NCI-H345 treated with DMSO at 0.1 percent for 48 hours (cell line): ENCODE data around the gene GLIS2.

ENCODE experiments used
- DNase-seq: peaks from one replicate; lab custom pipeline; 2025; ENCODE audit not compliant: unreplicated experiment; lab: John Stamatoyannopoulos, UW

The GLIS2 gene

GRCh38 chr16:4319454-4320421, 3.9 kb downstream of the GLIS2 start:
- DNase-seq, result no peak

- no peak for DNase-seq
Measured at GRCh38 chr16:4320571-4321137, 4.8 kb downstream of the GLIS2 start.

GRCh38 chr16:4321286-4322120, 5.6 kb downstream of the GLIS2 start:
- DNase-seq, result no peak

GRCh38 chr16:4322121-4323052, 6.5 kb downstream of the GLIS2 start:
- DNase-seq, result no peak

GRCh38 chr16:4323071-4323844, 7.4 kb downstream of the GLIS2 start:
- no peak for DNase-seq

GRCh38 chr16:4323845-4324488, 8.1 kb downstream of the GLIS2 start:
- DNase-seq, result no peak

- no peak for DNase-seq
Measured at GRCh38 chr16:4324492-4325252, 8.8 kb downstream of the GLIS2 start.

GRCh38 chr16:4325253-4325758, 9.4 kb downstream of the GLIS2 start:
- DNase-seq, result no peak

- DNase-seq, result no peak
Measured at GRCh38 chr16:4327386-4328045, 11.6 kb downstream of the GLIS2 start.

GRCh38 chr16:4328046-4328781, 12.3 kb downstream of the GLIS2 start:
- no peak for DNase-seq

GRCh38 chr16:4328782-4329775, 13.2 kb downstream of the GLIS2 start:
- no peak for DNase-seq

GRCh38 chr16:4330277-4330874, 14.5 kb downstream of the GLIS2 start:
- DNase-seq, result no peak

- DNase-seq, result no peak
Measured at GRCh38 chr16:4332083-4332482, 16.2 kb downstream of the GLIS2 start.

- DNase-seq, result no peak
Measured at GRCh38 chr16:4332623-4333307, 16.9 kb downstream of the GLIS2 start.

GRCh38 chr16:4333308-4333638, 17.4 kb downstream of the GLIS2 start:
- DNase-seq, result no peak
